WTC11 (cell line): ENCODE measurements around the gene FFAR2.

Experiments
- CTCF ChIP-seq: fragments of 200-600 bp; IDR thresholded peaks from 2 replicates; pipeline ENCODE4 v1.8.0; 2022; ENCODE audit warnings: antibody characterized with exemption
- ELF4 ChIP-seq: sonication (generic); formaldehyde crosslinking; IDR thresholded peaks from 2 replicates; pipeline ENCODE4 v1.8.1; 2022; ENCODE audit warnings: low read depth, mild to moderate bottlenecking, moderate library complexity, missing genetic modification reagents
- JUN ChIP-seq: sonication (generic); formaldehyde crosslinking; IDR thresholded peaks from 2 replicates; pipeline ENCODE4 v1.8.0; 2023; ENCODE audit warnings: mild to moderate bottlenecking, missing genetic modification reagents
- SP1 ChIP-seq: sonication (generic); formaldehyde crosslinking; conservative IDR thresholded peaks from 2 replicates; pipeline ENCODE4 v1.8.1; 2022; ENCODE audit warnings: missing genetic modification reagents
- ZBTB21 ChIP-seq: sonication (generic); formaldehyde crosslinking; IDR thresholded peaks from 2 replicates; pipeline ENCODE4 v1.8.1; 2023; ENCODE audit warnings: mild to moderate bottlenecking, missing genetic modification reagents, borderline replicate concordance
- ZNF416 ChIP-seq: fragments of 250-450 bp; sonication (Bioruptor Pico); IDR thresholded peaks from 2 replicates; pipeline ENCODE4 v1.9.0; 2021; ENCODE audit warnings: mild to moderate bottlenecking, inconsistent platforms
- ZNF423 ChIP-seq: fragments of 250-450 bp; sonication (Bioruptor Pico); IDR thresholded peaks from 2 replicates; pipeline ENCODE4 v2.1.2; 2022; ENCODE audit warnings: mild to moderate bottlenecking, moderate library complexity
- TF ChIP-seq, protein P1 (sequence below): sonication (generic); formaldehyde crosslinking; IDR thresholded peaks from 2 replicates; pipeline ENCODE4 v1.8.1; 2022; ENCODE audit warnings: low read depth, missing genetic modification reagents, borderline replicate concordance

DNA sequence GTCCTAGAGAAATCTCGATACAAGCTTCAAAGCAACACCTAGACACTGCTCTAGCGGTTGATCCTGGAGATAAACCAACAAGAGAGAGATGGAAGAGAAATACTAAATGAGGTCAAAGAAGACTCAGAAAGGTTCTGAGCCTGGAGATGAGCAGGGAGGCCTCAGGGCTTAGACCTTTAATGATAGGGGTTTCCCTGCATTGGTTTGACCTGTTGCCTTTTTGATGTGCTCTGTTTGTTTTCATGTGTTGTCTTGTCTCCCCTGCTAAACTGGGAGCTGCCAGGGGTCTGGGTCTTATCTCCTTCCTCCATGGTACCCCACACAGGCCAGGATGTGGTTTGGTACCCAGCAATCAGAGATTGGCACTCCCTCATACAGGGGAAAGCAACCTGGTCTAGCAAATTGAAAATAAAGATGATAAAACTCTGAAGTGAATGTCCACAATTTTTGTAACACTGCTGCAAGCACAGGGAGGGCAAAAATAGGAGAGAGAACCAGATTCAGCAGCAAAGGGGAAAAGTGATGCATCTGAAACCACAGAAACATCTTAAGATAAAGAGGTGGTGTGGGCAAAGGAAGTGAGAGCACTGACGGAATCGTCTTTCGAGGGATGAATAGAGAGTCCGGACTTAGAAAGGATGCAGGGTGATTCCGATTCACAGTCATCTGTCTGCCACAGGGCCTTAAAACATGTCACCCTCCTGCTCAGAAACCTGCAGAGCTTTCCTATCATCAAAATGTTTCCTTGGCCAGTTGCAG lies 3.5 kb downstream of the FFAR2 start:
- TF ChIP-seq CTCF (no peak), JUN (no peak), ZBTB21 (CRISPR knock-in tag) (no peak), ZNF423 (CRISPR knock-in tag) (no peak), ZNF416 (CRISPR knock-in tag) (no peak), SP1 (CRISPR knock-in tag) (no peak), ELF4 (no peak)
- TF ChIP-seq, protein P1, sequence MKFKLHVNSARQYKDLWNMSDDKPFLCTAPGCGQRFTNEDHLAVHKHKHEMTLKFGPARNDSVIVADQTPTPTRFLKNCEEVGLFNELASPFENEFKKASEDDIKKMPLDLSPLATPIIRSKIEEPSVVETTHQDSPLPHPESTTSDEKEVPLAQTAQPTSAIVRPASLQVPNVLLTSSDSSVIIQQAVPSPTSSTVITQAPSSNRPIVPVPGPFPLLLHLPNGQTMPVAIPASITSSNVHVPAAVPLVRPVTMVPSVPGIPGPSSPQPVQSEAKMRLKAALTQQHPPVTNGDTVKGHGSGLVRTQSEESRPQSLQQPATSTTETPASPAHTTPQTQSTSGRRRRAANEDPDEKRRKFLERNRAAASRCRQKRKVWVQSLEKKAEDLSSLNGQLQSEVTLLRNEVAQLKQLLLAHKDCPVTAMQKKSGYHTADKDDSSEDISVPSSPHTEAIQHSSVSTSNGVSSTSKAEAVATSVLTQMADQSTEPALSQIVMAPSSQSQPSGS (CRISPR knock-in tag): no peak
